ENCODE measurements around the gene TMEM41B.

DNA sequence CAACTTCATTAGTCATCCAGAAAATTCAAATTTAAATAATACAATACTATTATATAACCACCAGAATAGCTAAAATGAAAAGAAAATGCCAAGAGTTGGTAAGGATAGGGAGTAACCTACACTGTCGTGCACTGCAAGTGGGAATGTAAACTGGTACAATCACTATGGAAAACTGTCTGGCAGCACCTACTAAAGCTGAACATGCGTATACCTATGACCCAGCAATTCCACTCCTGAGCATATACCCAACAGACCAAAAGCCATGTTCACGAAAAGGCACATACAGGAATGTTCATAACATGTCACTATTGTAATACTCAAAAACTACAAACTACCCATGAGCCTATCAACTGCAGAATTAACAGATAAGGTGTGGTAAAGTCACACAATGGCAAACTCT is 81.9 kb downstream of the TMEM41B start:
- TF ChIP-seq, protein P1, sequence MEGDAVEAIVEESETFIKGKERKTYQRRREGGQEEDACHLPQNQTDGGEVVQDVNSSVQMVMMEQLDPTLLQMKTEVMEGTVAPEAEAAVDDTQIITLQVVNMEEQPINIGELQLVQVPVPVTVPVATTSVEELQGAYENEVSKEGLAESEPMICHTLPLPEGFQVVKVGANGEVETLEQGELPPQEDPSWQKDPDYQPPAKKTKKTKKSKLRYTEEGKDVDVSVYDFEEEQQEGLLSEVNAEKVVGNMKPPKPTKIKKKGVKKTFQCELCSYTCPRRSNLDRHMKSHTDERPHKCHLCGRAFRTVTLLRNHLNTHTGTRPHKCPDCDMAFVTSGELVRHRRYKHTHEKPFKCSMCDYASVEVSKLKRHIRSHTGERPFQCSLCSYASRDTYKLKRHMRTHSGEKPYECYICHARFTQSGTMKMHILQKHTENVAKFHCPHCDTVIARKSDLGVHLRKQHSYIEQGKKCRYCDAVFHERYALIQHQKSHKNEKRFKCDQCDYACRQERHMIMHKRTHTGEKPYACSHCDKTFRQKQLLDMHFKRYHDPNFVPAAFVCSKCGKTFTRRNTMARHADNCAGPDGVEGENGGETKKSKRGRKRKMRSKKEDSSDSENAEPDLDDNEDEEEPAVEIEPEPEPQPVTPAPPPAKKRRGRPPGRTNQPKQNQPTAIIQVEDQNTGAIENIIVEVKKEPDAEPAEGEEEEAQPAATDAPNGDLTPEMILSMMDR (IDR thresholded peaks at IDR 0.05), result no peak
- TF ChIP-seq ZFX (IDR thresholded peaks at IDR 0.05; ENCODE audit: borderline replicate concordance), result no peak
